Right renal cortex interstitium (tissue), 3 donors: ENCODE measurements around the gene CBY1. TPM values are rescaled to one million over a fixed set of nuclear protein-coding genes. Genes with fewer than 3 reads are reported as not detected.
A peak's percentile ranks its signal among the peaks of the same experiment; 100 is the strongest.
"Not testable (repeated sequence)": the region's sequence is repeated elsewhere in the genome, so short reads cannot be mapped to it uniquely, and the experiment has no call there.

Source experiments
- DNase-seq, 3 donors: peaks; one replicate each; pipeline ENCODE4 v3.0.0-alpha.2; 2013; ENCODE audit warnings: low read depth in 3 of 3, low spot score in 2 of 3
- polyA plus RNA-seq, 3 donors: library from polyadenylated mRNA; unstranded; fragments of 120-200 nt; gene quantifications; one replicate each; pipeline ENCODE4 v1.2.1, GENCODE V29; 2013; ENCODE audit not compliant: insufficient read length in 3 of 3

The CBY1 gene
- 10 to 100 TPM; 60.4 to 62.6 (median 61.8) TPM for polyA plus RNA-seq

DNA sequence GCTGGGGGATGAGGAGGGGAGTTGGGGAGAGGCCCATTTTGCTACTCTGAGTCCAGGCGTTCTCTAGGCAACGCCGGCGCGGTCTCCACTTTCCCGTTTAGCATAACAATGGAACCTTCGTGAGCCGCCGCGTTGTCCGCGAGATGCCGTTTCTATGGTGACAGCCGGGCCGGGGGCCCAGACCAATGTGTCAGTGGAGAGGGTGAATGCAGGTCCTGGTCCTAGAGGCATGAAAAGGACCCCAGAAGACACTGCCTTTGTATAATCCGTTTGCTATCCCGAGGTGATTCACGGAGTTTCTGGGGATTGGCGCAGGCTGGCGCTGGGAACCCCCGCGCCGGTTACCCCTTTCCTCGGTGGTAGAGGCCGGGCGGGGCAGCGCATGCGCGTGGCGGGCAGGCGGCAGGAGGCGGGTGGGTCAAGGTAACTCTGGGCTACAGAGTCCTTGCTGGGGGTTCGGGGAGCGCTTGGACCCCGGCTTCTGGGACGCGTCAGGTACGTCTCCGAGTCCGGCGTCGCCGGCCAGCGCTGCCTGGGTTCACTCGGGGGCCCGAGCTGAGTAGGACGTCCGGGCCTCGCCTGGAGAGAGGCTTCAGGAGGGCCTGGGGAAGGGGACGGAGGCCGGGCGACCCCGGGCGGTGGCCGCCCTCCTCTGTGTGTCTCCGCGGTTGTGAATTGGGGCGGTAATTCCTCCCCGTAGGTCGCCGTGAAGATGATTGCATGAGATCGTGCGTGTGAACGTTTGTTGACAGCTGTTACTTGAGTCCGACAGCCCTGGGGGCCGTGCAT, at the start of gene CBY1, which contains the start of gene FAM227A:
CBY1 (plus strand) TSS at position 383 of the 789 bp plus-strand sequence. CDS start 11,417 bp downstream, outside the sequence.
FAM227A (minus strand) TSS at position 137 of the 789 bp plus-strand sequence. CDS start 6,224 bp downstream, outside the sequence.
- peak; percentile 79 to 92 (median 86) for DNase-seq

DNA sequence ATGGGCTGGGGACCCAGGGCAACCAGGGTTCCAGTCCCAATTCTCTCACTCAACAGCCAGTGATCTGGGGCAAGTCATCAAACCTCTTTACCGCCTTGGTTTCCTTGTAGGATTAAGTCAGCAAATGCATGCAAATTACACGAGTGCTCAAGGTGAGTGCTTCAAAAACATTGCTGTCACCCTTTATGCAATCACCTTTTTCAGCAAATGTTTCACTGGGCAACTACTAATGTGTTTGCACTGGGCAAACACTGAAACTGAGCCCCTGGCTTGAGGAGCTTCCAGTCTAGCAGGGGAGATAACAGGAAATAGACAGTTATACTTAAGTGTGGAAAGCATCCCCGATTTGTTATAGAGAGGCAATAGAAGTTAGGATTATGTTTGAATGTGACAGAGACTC, 48.8 kb upstream of the CBY1 start:
- DNase-seq, result no peak

DNA sequence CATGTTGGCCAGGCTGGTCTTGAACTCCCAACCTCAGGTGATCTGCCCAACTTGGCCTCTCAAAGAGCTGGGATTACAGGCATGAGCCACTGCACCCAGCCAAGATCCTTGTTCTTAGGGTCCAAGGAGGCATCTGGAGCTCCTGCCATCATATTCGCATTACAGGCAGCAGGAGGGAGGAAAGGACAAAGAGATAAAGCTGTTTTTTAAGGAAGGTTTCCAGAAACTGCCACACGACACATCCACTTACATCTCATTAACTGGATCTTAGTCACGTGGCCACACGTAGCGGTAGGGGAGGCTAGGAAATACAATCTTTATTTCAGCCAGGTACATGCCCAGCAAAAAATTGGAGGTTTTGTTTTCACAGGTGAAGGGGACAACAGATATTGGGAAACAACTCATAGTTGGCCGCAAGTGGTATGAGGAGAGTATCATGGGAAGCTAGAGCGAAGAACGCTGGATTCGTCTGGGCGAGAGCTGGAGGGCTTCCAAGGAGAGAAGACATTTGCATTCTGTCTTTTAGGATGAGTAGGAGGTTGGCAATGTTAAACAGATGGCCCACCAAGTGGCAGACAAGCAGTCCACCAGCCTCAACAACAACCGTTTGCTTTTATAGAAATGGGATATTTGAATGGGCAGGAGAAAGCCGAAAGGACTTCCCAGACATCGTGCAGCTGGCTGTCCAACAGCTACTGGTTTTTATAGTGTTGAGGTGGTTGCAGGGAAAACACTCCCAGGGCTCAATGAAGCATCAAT, 47.3 kb upstream of the CBY1 start:
- peak in 1 of 3 donors; percentile 4 for DNase-seq

DNA sequence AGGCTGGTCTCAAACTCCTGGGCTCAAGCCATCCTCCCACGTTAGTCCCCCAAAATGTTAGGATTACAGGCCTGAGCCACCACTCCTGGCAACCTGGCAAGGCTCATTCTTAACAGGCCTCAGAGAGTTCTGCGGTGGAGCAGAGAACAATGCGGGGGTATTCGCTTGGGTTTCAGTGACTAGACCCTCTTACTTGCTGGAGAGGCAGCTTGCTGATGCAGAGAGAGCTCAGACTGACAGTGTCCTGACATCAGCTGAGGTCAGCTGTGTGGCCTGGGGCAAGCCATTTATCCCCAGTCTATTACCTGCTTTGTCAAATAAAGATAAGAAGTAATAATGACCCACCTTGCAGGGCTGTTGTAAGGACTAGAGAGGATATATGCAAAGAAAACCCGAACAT, 46.2 kb upstream of the CBY1 start:
- no peak for DNase-seq

DNA sequence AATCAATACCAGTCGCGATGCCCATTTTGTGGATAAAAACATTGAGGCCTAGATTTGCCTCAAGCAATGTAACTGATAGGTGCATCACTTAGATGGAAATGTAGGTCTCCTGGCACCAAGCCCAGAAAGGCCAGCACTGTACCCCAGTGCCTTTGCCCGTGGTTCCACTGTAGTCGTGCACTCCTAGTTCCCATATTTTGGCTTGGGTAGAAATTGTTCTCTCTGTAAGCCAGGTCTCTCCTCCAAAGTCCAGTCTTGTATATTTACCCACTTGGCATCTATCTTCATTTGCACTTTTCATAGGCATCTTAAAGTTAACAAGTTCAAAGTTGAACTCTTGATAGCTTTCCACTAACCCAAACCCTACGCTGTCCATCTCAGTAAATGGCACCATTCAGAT, 44.9 kb upstream of the CBY1 start:
- DNase-seq, result no peak

DNA sequence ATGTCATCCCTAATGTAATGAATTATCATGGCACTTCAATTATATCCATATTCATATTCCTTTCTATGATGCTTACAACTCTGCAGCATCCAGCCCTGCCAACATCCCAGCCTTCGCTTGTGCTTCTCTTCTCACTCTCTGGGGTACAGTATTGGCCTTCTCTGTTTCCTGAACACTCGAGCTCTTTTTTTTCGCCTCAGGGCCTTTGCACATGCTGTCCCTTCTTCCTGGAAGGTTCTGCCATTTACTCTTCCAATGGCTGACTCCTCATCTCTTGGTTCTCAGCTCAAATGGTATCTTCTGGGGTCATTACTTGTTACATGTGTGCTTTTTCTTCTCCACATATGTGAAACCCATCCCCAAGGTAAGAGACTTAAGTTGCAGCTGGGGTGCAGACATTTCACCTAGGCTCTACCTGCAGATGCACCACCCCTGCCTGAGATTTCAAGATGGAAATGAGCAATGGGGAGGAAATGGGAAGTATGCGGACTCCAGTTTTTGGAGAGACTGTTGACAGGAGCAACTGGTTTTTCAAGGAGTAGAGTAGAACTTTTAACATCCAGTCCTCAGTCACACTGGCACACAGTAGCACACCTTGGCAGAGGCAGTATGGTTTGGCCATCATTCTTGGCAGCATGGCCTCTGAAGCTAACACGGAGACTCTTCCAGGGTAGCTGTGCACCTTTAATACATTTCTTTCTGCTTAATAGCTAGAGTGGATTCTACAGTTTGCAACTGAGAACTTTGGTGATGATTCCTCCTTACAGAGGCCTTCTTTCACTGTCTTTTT, 44.0 kb upstream of the CBY1 start:
- DNase-seq, result no peak

DNA sequence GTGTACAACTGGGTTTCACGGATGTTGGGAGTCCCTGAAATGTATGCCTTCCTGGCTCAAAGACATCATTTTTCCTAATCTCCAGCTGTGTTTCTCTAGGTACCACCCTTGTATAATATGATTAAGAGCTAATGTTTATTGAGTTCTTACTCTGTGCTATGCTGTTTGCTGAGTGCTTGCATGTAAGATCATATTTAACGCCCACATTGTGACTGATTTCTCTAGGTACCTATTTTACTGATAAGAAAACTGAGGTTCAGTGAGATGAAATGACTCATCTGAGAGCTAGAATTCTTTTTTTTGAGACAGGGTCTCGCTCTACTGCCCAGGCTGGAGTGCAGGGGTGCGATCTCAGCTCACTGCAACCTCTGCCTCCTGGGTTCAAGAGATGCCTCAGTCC, 42.9 kb upstream of the CBY1 start:
- DNase-seq, result no peak

DNA sequence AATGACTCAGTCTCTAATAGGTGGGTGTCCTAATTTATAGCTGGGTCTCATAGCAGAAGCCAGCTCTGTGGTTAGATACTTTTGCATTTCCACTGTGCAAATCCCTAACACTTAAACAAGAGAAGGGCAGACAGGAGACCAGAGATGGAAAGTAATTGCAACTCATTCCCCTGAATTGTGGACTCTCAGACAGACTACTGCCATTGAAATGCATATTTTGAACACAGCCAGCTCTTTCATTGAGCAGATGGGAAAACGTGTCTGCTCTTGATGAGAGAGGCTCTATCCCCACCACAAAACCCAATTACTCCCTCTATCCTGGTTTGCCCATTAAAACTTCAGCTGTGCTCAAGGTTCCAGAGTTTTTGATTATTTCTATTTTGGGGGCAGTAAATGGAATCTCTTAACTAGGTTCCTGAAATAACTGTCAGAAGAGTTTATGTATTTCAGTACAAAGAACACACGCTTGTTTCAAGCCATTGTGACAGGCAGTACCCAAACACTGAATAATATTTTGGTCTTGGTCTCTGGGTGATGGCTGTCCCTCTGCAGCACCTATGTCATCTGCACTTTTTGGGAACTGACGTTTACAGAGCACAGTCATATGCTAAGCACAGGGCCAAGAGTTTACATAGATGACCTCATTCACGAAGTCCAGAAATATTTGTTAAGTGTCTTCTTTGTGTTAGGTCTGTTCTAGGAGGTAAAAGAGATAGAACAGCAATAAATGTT, 41.9 kb upstream of the CBY1 start:
- DNase-seq, result no peak

DNA sequence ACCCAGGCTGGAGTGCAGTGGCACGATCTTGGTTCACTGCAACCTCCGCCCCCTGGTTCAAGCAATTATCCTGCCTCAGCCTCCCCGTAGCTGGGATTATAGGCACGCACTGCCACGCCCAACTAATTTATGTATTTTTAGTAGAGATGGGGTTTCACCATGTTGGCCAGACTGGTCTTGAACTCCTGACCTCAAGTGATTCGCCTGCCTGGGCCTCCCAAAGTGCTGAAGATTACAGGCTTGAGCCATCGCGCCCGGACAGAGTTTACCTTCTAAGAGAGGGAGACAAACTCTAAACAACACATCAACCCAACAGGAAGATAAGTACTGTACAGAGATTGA, 41.4 kb upstream of the CBY1 start:
- not testable (repeated sequence) for DNase-seq

DNA sequence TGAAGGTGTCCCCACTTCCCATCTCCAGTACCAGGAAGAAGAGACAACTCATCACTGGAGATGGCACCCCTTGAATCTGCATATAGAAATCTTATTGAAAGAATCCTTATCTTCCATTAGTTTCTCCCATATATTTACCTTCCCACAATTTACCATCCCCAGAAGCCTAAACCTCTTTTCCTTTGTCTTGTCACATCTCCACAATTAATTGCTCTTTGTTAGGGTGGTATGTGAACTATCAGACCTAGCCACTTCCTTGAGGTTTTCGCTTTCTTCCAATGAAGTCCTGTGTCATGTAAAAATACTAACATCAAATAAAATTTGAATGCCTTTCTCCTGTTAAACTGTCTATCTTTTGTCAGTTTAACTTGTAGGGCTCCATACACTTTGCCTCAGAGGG, 38.2 kb upstream of the CBY1 start:
- DNase-seq, result no peak

DNA sequence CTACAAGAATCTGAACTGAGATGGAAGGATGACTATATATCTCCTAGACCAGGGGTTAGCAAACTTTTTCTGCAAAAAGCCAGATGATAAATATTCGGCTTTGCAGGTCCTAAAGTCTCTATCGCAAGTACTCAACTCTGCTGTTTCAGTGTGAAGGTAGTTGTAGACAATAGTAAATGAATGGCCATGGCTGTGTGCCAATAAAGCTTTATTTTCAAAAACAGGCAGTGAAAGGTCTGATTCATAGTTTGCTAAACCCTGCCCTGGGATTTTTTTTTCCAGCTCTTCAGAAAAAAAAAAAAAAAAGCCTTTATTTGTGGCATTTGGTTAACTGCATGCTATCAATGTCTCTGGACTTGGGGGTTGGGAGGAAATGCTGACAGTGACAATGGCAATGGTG, 37.8 kb upstream of the CBY1 start:
- DNase-seq, result no peak

DNA sequence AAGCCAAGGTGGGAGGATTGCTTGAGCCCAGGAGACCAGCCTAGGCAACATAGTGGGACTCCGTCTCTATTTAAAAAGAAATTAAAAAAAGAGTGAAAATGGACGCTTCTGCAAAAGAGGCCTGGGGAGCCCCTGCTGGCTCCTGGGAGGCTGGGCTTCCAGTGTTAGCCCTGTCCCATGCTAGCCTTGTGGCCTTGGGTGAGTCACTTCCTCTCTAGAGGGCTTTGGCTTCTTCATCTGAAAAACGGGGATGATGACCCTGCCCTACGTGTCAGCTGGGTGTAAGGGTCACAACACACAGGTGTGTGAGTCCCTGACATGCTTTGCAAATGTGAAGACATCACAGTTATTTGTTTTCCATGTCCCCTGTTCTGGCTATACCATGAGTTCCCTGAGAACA, 33.1 kb upstream of the CBY1 start:
- no peak for DNase-seq

DNA sequence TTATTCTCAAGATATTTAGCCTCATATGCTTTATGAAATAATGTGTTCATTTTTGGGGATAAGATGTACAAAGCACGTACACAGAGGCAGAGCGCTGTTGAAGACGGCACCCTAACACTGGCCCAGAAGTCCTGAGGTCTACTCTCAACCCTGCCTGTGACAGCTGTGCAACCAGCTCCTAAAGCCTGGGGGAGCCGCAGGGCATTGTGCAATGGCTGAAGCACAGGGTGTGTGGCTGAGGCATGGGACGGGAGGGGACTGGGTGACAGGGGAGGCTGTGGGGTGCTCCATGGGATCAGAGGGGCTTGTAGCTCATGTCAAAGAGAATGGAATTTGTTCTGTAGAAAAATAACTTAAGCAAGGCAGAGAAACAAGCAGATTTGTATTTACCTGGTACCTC, 28.0 kb upstream of the CBY1 start:
- no peak for DNase-seq

DNA sequence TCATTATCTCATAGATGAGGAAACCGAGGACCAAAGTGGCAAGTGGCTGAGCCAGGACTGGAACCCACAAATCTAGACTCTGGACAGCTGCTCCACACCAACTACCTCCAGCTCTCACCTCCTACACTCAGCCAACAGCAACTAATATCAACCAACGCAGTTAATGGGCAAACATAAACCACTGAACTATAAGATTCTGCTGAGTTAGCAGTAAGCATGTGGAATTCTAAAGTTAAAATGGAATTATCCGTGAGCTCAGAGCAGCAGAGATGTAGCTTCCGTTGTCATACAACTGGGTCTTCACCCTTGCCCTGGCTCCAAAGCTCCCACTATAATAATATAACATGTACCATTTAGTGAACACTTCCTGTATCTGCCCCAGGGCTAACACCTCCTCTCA, 27.3 kb upstream of the CBY1 start:
- DNase-seq, result no peak

DNA sequence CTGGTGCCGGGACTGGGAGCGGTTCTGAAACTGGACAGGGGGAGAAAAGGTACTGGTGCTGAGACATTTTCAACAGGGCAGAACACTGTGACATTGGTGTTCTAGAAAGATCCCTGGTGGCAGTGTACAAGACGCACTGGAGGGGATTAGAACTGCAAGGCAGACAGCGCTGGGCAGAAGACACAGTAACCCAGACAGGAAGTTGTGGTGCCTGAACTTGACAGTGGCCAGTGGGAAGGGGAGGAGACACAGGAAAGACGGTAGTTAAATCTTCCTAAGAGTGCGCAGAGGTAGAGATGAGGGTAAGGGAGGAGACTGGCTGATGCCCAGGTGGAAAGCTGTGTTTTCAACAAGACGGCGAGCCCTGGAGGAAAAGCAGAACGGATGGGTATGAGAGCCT, 24.7 kb upstream of the CBY1 start:
- DNase-seq, result no peak

DNA sequence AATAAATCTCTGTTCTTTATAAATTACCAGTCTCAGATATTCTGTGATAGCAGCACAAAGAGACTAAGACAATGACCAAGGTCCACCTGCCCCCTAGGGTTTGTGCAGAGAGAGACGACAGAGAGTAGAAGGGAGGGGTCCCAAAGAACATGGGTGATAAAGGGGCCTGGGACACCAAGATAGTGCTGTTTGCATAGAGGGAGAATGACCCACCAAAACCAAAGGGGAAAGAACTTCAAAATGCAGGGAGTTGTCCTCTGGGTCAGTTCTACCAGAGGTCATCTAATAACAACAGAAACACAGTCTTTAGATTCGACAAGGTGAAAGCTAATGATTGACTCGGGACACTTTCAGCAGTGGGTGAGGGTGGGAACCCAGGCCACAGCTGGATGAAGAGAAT, 23.9 kb upstream of the CBY1 start:
- DNase-seq, result no peak

DNA sequence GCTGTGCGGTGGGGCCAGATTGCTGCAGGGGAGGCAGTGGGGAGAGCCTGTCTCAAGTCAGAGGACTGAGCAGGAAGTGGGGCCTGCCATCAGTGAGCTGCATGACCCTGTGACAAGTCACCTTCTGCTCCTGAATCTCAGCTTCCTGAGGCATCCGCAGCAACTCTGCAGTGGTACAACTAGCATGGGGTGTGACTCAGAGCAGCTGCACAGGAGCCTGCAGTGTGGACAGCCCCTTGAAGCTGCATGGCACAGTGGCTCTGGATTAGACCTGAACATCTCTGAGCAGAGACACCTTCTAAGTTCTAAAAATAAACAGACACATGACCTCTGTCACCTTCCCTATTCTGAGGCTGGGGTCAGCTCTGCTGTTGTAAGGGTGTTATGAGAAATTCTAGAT, 18.2 kb upstream of the CBY1 start:
- no peak for DNase-seq

DNA sequence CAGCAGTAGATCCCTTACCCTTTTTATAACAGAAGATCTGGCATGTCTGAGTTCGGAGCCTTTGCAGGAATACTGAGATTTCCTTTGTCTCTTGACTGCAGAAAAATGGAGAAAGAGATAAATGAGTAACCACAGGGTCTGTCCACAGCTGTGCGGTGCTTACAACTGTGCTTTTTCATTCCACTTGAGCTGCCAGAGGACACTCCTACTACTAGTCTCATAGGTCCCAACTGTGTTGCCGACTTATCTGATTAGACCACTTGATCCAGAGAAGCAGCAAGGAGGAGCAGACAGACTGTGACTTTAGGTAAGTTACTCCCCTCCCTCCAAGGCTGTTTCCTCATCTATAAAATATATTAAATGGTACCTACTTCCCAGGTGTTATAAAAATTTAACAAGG, 17.7 kb upstream of the CBY1 start:
- DNase-seq, result no peak

DNA sequence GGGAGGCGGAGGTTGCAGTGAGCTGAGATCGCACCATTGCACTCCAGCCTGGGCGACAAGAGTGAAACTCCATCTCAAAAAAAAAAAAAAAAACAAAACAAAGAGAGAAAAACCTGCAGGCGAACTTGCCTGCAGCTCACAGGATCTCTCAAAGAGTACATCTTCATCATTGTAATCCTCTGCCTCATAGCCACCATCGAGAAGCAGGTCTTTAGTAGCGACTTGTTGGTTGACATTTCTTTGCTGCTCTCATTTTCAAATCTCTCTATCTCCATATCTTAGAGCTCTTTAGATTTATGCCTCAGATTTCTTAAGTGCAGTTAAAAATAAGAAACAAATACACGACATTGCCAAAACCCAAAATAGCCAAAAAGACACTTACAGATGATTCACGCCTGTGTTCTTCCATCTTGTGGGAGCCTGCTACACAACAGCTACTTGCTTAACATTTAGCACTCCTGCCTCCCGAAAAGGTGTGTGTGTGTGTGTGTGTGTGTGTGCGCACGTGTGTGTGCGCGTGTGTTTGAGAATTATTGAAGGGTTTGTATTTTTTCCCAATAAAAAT, 14.9 kb upstream of the CBY1 start:
- no peak for DNase-seq

DNA sequence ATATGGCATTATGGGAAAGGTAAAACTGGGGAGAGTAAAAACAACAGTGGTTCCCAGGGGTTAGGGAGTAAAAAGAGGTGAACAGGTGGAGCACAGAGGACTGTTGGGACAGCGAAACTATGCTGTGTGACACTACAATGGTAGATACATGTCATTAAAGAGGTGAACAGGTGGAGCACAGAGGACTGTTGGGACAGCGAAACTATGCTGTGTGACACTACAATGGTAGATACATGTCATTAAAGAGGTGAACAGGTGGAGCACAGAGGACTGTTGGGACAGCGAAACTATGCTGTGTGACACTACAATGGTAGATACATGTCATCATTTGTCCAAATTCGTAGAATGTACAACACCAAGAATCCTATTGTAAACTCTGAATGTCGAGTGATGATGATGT, 12.2 kb upstream of the CBY1 start:
- not testable (repeated sequence) for DNase-seq
